CD8-positive, alpha-beta memory T cell (primary cell): ENCODE measurements around the gene ATP5F1A. TPM values are rescaled to one million over a fixed set of nuclear protein-coding genes. Genes with fewer than 3 reads are reported as not detected.
A peak's percentile ranks its signal among the peaks of the same experiment; 100 is the strongest.

ENCODE experiments used
- CTCF ChIA-PET: fragments of 350-600 bp; sonication (Branson Sonifier 250); formaldehyde crosslinking; loops from one replicate; lab custom pipeline; 2021; ENCODE audit warnings: antibody characterized with exemption; lab: Charles Lee
- POLR2A ChIA-PET: fragments of 350-600 bp; sonication (Branson Sonifier 250); formaldehyde crosslinking; loops from one replicate; lab custom pipeline; 2021; ENCODE audit warnings: antibody characterized with exemption; lab: Charles Lee
- DNase-seq, 5 donors: peaks; one replicate each; pipeline versions ENCODE4 v3.0.0 to v3.0.0-alpha.2; 2020 to 2022; ENCODE audit warnings: mixed read lengths in 1 of 5
- H3K27ac ChIP-seq: one replicate; pipeline ENCODE4 v1.7.0; 2013; ENCODE audit warnings: low read depth, mild to moderate bottlenecking, low read length, moderate library complexity
- H3K27me3 ChIP-seq: 2 replicates; pipeline ENCODE4 v1.7.0; 2013; ENCODE audit warnings: low read length, mild to moderate bottlenecking; ENCODE audit not compliant: insufficient read depth, poor library complexity, severe bottlenecking
- H3K36me3 ChIP-seq: 2 replicates; pipeline ENCODE4 v1.7.0; 2013; ENCODE audit warnings: mild to moderate bottlenecking, low read length, moderate library complexity; ENCODE audit not compliant: insufficient read depth
- H3K4me1 ChIP-seq: 2 replicates; pipeline ENCODE4 v1.7.0; 2013; ENCODE audit warnings: mild to moderate bottlenecking, low read length, moderate library complexity; ENCODE audit not compliant: insufficient read depth
- H3K4me3 ChIP-seq: 2 replicates; pipeline ENCODE4 v1.7.0; 2013; ENCODE audit warnings: mild to moderate bottlenecking, low read length
- H3K9me3 ChIP-seq: 2 replicates; pipeline ENCODE4 v1.7.0; 2013; ENCODE audit warnings: mild to moderate bottlenecking, low read length
- H3K27ac Mint-ChIP-seq, 8 donors: one replicate each; pipeline ENCODE4 v1.8.0; 2020 to 2021; ENCODE audit warnings: mixed read lengths in 8 of 8, mild to moderate bottlenecking in 6 of 8, inconsistent platforms in 3 of 8, moderate library complexity in 3 of 8
- H3K27me3 Mint-ChIP-seq, 2 donors: one replicate each; pipeline ENCODE4 v1.8.0; 2020 to 2021; ENCODE audit warnings: mixed read lengths in 2 of 2, mild to moderate bottlenecking in 1 of 2, moderate library complexity in 1 of 2
- H3K36me3 Mint-ChIP-seq, 3 donors: one replicate each; pipeline ENCODE4 v1.8.0; 2020 to 2021; ENCODE audit warnings: mixed read lengths in 3 of 3, inconsistent platforms in 1 of 3, mild to moderate bottlenecking in 1 of 3
- H3K4me1 Mint-ChIP-seq, 3 donors: one replicate each; pipeline ENCODE4 v1.8.0; 2020 to 2021; ENCODE audit warnings: mixed read lengths in 3 of 3, inconsistent platforms in 1 of 3, mild to moderate bottlenecking in 1 of 3
- H3K4me3 Mint-ChIP-seq, 7 donors: one replicate each; pipeline ENCODE4 v1.8.0; 2020 to 2021; ENCODE audit warnings: mixed read lengths in 7 of 7, mild to moderate bottlenecking in 6 of 7, moderate library complexity in 4 of 7, inconsistent platforms in 2 of 7
- H3K9me3 Mint-ChIP-seq, 5 donors: one replicate each; pipeline ENCODE4 v1.8.0; 2020 to 2022; ENCODE audit warnings: mixed read lengths in 5 of 5, mild to moderate bottlenecking in 3 of 5, moderate library complexity in 2 of 5, inconsistent platforms in 1 of 5
- polyA plus RNA-seq: library from polyadenylated mRNA; unstranded; fragments of 300-500 nt; fragmentation: Illumina TruSeq; gene quantifications from one replicate; pipeline ENCODE4 v1.2.3, GENCODE V29; 2021
- total RNA-seq, 2 experiments: library from RNA; stranded (reverse); gene quantifications; one replicate each; pipeline ENCODE4 v1.2.3, GENCODE V29; 2021

Gene ATP5F1A
- total and polyA plus RNA-seq, 3 experiments from 2014 or later, result 409 to 468 (median 456) TPM

GRCh38 chr18:46046126-46046525, 52.0 kb downstream of the ATP5F1A start:
- Mint-ChIP-seq H3K27ac (no peak overlapping the region), H3K4me3 (no peak overlapping the region), H3K27me3 (no peaks in the 10 kb centered on the region), H3K4me1 (peaks cover 22 to 27% (median 25%) of the 10 kb centered on the region in 3 donors), H3K36me3 (no peaks in the 10 kb centered on the region), H3K9me3 (no peaks in the 10 kb centered on the region)
- Histone ChIP-seq H3K27ac (no peak overlapping the region), H3K4me3 (no peak overlapping the region), H3K36me3 (no peaks in the 10 kb centered on the region), H3K9me3 (no peaks in the 10 kb centered on the region), H3K4me1 (peaks cover 23% of the 10 kb centered on the region), H3K27me3 (no peaks in the 10 kb centered on the region)
- POLR2A ChIA-PET, result no interaction called here
- CTCF ChIA-PET, result interaction anchor here (0.9 kb wide), 1 partner anchor 28 kb away, joined by 4 read pairs; no protein-coding TSS in a partner anchor
- no peak for DNase-seq

DNA sequence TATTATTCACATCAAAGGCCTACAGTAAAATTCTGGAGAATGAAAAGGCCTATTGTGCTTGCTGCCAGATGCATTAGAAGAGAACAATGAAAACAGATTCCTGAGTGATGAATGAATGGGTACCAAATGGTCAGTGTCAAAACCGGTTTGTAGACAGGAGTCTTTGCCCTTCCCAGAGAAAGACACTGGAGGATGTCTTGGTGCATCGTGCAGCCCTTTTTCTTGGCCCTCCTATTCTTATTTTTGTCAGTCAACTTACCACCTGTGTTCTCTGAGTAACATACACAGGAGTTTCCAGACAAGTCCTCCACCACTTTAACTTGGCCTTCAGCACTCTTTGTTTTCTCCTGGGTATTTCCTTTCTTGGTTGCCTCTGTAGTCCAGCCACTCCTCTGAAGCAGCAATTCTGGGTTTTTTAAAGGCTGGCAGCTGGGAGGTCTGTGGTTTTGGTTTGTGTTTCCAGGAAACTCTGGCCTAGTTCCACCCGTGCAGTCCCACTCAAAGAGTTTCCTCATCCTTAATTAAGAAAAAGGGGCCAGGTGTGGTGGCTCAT, 55.4 kb downstream of the ATP5F1A start:
- Histone ChIP-seq H3K9me3 (no peaks in the 10 kb centered on the region), H3K4me3 (peak overlapping the region; percentile 7), H3K27ac (no peak overlapping the region), H3K36me3 (no peaks in the 10 kb centered on the region), H3K4me1 (peaks cover 40% of the 10 kb centered on the region), H3K27me3 (no peaks in the 10 kb centered on the region)
- CTCF ChIA-PET, result no interaction called here
- no peaks in the 10 kb centered on the region for H3K9me3 Mint-ChIP-seq
- H3K27me3 Mint-ChIP-seq, result peaks cover 0 to 3% of the 10 kb centered on the region in 2 donors
- H3K4me1 Mint-ChIP-seq, result peaks cover 31 to 42% (median 37%) of the 10 kb centered on the region in 3 donors
- H3K4me3 Mint-ChIP-seq, result peak overlapping the region in 6 of 7 donors; percentile 6 to 52 (median 40)
- H3K36me3 Mint-ChIP-seq, result peaks cover under 1 to 9% (median 5%) of the 10 kb centered on the region in 3 donors
- DNase-seq, result no peak
- POLR2A ChIA-PET, result no interaction called here
- H3K27ac Mint-ChIP-seq, result peak overlapping the region in 7 of 8 donors; percentile 35 to 91 (median 71)

DNA sequence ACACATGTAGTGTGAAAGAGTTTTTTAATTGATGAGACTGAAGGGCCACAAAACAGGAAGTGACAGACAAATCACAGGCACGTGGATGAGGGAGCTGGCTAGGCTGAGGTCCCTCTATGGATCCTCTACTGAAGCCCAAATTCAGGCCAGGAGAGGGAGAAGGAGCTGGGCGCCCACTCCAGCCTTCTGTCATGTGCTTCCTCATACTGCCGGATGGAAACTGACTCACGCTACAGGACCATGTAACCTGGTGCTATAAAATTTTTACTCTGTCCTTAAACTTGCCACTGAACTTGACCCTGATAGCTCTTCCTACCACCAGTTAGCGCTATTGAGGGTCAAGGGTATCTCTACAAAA, 57.4 kb downstream of the ATP5F1A start:
- Histone ChIP-seq H3K4me3 (no peak overlapping the region), H3K9me3 (no peaks in the 10 kb centered on the region), H3K27me3 (no peaks in the 10 kb centered on the region), H3K4me1 (peaks cover 40% of the 10 kb centered on the region), H3K27ac (no peak overlapping the region), H3K36me3 (no peaks in the 10 kb centered on the region)
- peaks cover 0 to 3% of the 10 kb centered on the region in 2 donors for H3K27me3 Mint-ChIP-seq
- H3K27ac Mint-ChIP-seq, result peak overlapping the region in 4 of 8 donors; percentile 41 to 66 (median 44)
- CTCF ChIA-PET, result interaction anchor here (1.4 to 1.5 kb wide), 2 partner anchors 14 to 33 kb away, joined by 4 read pairs; no protein-coding TSS in a partner anchor
- peaks cover 1 to 12% (median 5%) of the 10 kb centered on the region in 3 donors for H3K36me3 Mint-ChIP-seq
- no peak overlapping the region for H3K4me3 Mint-ChIP-seq
- H3K4me1 Mint-ChIP-seq, result peaks cover 30 to 37% (median 36%) of the 10 kb centered on the region in 3 donors
- POLR2A ChIA-PET, result no interaction called here
- no peak for DNase-seq
- H3K9me3 Mint-ChIP-seq, result no peaks in the 10 kb centered on the region

DNA sequence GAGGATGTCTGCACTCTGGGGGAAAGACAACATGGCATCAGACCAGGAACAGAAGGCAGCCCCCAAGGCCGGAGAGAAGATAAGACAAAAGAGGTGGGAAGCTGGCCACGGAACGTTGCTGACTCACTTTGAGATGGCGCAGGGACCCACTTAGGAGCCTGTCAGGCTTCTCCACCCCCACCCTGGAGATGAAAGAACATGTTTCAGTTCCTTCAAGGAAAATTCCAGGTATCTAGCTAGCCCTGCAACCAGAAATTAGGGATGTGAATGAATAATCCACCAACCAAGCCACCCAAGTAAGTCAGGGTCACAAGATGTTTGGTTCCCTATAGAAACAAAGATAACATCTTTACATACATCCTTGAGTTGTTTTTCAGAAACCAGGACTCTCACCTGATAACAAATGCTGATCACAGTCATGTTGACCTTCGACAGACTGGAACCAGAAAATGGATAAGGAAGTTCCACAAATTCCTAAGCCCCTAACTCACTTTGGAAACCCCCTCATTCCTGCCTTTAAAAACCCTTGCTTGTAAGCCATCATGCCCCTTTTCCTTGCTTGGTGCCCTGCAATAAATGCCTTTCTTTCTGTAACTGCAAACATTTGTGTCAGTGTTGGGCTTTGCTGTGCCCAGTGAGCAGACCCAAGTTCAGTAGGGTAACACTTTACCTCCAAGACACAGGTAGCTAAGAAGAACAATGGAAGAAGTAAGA, 57.9 kb downstream of the ATP5F1A start:
- Mint-ChIP-seq H3K27me3 (peaks cover 0 to 3% of the 10 kb centered on the region in 2 donors), H3K36me3 (peaks cover 1 to 14% (median 5%) of the 10 kb centered on the region in 3 donors)
- no peaks in the 10 kb centered on the region for H3K36me3 ChIP-seq

DNA sequence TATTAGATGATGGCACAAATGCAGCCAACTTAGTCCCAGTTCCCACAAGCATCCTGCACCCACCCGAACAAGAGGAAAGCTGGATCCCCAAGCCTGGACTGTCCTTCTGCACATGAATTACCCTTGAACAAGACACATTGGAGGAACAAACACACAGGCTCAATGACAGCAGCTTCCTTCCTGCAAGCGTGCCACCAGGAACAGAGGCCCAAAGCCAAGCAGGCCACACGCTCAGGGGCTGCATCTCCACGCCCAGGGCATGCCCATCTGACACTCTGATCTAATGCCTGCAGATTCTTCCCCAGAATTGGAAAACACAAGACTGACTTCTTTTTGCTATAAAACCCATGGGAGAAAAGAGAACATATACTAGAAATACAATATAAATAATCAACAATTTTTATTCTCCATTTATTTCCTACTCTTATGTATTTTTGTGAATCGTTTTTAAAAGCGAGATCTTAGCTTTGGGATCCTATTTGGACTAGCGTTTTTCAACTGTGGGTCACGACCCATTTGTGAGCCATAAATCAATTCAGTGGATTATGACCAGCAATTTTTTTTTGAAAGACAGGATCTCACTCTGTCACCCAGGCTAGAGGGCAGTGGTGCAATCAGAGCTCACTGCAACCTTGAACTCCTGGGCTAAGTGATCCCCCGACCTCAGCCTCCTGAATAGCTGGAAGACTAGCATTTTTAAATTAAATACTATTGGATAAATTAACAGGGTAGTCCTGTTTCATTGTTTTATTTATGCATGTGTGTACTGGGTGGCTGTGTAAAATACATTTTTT, 60.4 kb downstream of the ATP5F1A start:
- no peak overlapping the region for H3K4me3 Mint-ChIP-seq
- Histone ChIP-seq H3K27ac (no peak overlapping the region), H3K4me3 (no peak overlapping the region), H3K36me3 (no peaks in the 10 kb centered on the region), H3K4me1 (peaks cover 31% of the 10 kb centered on the region), H3K27me3 (no peaks in the 10 kb centered on the region), H3K9me3 (no peaks in the 10 kb centered on the region)
- CTCF ChIA-PET, result no interaction called here
- H3K36me3 Mint-ChIP-seq, result peaks cover 1 to 14% (median 5%) of the 10 kb centered on the region in 3 donors
- H3K9me3 Mint-ChIP-seq, result no peaks in the 10 kb centered on the region
- peaks cover 0 to 3% of the 10 kb centered on the region in 2 donors for H3K27me3 Mint-ChIP-seq
- H3K4me1 Mint-ChIP-seq, result peaks cover 22 to 28% (median 27%) of the 10 kb centered on the region in 3 donors
- no peak overlapping the region for H3K27ac Mint-ChIP-seq
- POLR2A ChIA-PET, result no interaction called here
- no peak for DNase-seq

More for the DNA sequence above, 57.9 kb downstream of the ATP5F1A start:
- CTCF ChIA-PET, result interaction anchor here (1.4 to 1.5 kb wide), 2 partner anchors 15 to 34 kb away, joined by 4 read pairs; no protein-coding TSS in a partner anchor
- DNase-seq, result no peak
- Histone ChIP-seq H3K4me3 (no peak overlapping the region), H3K4me1 (peaks cover 40% of the 10 kb centered on the region), H3K27me3 (no peaks in the 10 kb centered on the region), H3K9me3 (no peaks in the 10 kb centered on the region), H3K27ac (no peak overlapping the region)
- H3K4me1 Mint-ChIP-seq, result peaks cover 30 to 37% (median 36%) of the 10 kb centered on the region in 3 donors
- peak overlapping the region in 6 of 8 donors; percentile 37 to 66 (median 44) for H3K27ac Mint-ChIP-seq
- POLR2A ChIA-PET, result no interaction called here
- H3K9me3 Mint-ChIP-seq, result no peaks in the 10 kb centered on the region
- H3K4me3 Mint-ChIP-seq, result no peak overlapping the region

GRCh38 chr18:46035696-46036680, 62.1 kb downstream of the ATP5F1A start:
- Histone ChIP-seq H3K4me1 (peaks cover 15% of the 10 kb centered on the region), H3K4me3 (no peak overlapping the region), H3K27ac (no peak overlapping the region), H3K9me3 (no peaks in the 10 kb centered on the region), H3K36me3 (no peaks in the 10 kb centered on the region), H3K27me3 (no peaks in the 10 kb centered on the region)
- Mint-ChIP-seq H3K36me3 (peaks cover 5 to 14% (median 5%) of the 10 kb centered on the region in 3 donors), H3K4me1 (peaks cover 9 to 15% (median 14%) of the 10 kb centered on the region in 3 donors), H3K27ac (no peak overlapping the region), H3K4me3 (no peak overlapping the region), H3K9me3 (no peaks in the 10 kb centered on the region), H3K27me3 (peaks cover 0 to 3% of the 10 kb centered on the region in 2 donors)
- POLR2A ChIA-PET, result no interaction called here
- CTCF ChIA-PET, result no interaction called here
- no peak for DNase-seq

DNA sequence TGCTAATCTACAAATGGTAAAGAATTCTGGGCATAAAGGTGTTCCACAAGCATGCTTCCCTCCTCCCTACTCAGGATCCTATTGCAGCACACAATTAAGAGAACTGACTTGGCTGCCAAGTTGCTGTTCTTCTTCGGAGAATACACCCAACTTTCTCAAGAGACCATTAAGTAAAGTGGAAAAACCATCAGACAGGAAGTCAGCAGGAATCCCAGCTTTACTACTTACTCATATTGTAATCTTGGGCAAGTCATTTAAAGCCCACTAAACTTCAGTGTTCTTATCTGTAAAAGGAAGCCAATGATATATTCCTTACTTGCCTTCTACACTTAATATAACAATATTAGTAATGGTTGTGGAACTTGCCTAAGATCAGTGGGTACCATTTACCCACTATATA, 63.9 kb downstream of the ATP5F1A start:
- H3K36me3 Mint-ChIP-seq, result peaks cover 0 to 11% (median 5%) of the 10 kb centered on the region in 3 donors
- Histone ChIP-seq H3K9me3 (no peaks in the 10 kb centered on the region), H3K36me3 (no peaks in the 10 kb centered on the region), H3K27ac (no peak overlapping the region), H3K27me3 (no peaks in the 10 kb centered on the region), H3K4me3 (no peak overlapping the region), H3K4me1 (no peaks in the 10 kb centered on the region)
- no peak overlapping the region for H3K4me3 Mint-ChIP-seq
- peaks cover 0 to 2% of the 10 kb centered on the region in 2 donors for H3K27me3 Mint-ChIP-seq
- ChIA-PET CTCF (no interaction called here), POLR2A (interaction anchor here (0.7 kb wide), 1 partner anchor 38 kb away, joined by 4 read pairs; the partner anchor contains the start of gene PSTPIP2)
- no peak for DNase-seq
- H3K27ac Mint-ChIP-seq, result no peak overlapping the region
- H3K9me3 Mint-ChIP-seq, result no peaks in the 10 kb centered on the region
- H3K4me1 Mint-ChIP-seq, result no peaks in the 10 kb centered on the region
